Measurements from ENCODE around the gene GATA3. TPM values are rescaled to one million over a fixed set of nuclear protein-coding genes. Genes with fewer than 3 reads are reported as not detected.

The GATA3 gene
- polyA plus RNA-seq, 1 donor, result 82.7 TPM

DNA sequence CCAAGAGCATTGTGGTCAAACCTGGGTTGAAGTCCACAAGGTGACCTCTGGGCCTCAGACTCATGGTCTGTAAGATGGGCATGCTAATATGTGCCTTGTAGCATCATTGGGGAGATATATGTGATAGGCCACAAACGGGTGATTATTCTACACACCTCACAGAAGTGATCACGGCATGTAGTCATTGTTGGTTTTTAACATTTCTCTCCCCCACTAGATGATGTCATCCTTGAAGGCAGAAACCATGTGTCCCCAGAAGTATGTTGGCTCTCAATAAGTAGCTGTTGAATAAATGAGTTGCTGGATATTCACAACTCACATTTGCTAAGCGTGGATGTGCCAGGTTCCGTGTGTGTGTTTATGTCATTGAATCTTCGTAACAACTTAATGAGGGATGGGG lies 42.4 kb downstream of the GATA3 start:
- no peak for DNase-seq

DNA sequence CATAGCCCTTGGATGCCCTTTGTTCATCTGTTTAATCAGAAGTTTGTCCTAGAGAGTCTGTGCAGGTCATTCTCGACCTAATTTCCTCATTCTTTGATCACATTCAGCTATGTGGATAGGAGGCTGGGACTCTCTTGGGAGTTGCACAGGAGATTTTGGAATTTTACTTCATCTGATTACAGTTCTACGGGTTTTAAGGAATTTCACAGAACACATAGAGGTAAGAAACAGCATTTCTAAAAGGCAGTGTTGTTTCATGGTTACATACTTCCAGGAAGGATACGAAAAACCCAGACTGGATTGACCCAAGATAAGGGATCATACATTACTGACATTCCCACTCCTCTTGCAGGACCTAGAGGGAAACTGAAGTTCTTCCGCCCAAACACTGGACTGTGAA lies 45.9 kb downstream of the GATA3 start:
- DNase-seq, result no peak

DNA sequence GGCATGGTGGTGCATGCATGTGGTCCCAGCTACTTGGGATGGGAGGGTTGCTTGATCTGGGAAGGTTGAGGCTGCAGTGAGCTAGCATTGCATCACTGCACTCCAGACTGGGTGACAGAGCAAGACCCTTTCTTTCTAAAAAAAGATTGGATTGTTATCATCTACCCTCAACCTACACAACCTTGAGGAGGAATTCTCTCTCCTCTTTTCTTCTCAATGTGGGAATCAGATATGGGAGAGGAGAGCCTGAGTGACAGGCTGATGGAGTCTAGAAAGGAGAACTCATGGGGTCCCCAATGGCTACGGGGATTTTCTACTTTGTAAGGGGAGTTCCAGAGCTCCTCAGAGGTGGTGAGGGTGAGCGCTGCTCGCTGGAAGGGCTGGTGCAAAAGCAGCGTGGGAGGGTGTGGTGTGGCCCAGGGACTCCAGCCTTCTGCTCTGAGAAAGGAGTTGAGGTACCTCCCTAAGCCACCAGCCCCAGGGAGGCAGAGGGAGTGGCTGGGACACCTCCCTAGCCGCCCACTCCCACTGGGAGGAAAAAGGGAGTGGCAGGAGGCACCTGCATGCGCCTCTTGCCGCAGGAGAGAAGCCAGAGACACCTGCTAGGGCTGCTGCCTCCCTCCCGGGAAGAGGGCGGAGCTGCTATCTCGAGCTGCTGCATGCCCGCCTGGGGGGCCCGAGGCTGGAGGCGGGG lies 48.4 kb downstream of the GATA3 start:
- DNase-seq, result no peak

DNA sequence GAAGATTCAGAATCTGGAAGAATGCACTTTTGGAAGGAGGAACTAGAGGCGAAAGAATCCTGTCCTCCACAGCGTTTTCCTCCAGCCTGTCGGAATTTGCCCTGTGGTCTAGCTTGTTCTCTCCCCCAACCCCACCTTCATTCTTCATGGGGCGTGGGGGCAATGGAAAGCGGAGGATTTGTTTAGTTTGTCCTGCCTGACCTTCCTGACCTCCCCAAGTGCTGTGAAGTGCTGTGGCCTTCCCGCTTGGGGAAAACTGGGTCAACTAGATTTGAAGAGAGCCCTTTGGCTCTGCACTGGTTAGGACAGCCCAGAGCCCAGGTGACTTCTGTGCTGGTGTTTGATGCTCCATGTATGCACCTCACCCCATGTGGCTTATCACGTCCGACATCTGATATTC lies 49.1 kb downstream of the GATA3 start:
- no peak for DNase-seq

DNA sequence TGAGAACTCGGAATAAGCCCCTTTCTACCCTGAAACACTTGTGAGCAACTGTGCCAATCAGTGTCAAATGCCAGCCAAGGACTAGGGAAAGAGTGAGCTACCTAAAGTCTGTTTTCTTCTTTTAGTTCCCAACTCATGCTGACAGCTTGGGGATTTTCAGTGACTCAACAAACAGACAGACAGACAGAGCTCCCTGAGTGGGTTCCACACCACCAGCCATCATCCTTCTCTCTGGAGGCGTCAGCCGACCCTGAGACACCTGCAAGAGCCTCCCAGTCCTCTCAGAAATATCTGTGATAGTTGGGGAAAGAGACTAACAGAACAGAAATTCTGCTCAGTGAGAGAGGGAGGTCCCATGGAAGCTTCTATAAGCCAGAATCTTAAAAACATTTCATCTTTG lies 49.5 kb downstream of the GATA3 start:
- DNase-seq, result no peak

DNA sequence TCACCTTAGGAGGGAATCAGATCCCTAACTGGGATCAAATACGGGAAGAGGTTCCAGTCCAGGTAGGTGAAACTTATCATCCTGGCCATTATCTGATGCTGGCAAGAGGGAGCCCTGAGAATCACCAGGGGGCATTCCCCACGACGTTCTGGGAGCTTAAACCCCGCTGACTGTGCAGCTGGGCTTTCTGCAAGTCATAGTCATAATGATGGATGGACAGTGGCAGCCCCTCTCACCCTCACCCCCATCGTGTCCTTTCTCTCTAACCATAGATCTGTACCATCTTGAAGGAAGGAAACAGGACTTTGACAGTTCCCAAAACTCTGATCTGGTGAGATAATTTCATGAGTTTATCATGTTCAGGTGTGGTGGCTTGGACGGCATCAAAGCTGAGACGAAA lies 50.2 kb downstream of the GATA3 start:
- no peak for DNase-seq

DNA sequence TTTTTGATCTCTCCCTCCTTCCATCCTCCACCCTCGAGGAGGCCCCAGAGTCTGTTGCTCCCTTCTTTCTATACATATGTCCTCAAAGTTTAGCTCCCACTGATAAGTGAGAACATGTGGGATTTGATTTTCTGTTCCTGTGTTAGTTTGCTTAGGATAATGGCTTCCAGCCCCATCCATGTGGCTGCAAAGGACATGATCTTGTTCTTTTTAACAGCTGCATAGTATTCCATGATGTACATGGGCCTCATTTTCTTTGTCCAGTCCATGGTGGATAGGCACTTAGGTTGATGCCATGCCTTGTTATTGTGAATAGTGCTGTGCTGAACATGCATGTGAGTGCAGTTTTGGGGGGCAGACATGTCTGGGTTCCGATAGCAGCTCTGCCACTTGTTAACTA lies 51.4 kb downstream of the GATA3 start:
- DNase-seq, result no peak

- no peak for DNase-seq
Observed at GRCh38 chr10:8112230-8112905, 57.9 kb downstream of the GATA3 start.

DNA sequence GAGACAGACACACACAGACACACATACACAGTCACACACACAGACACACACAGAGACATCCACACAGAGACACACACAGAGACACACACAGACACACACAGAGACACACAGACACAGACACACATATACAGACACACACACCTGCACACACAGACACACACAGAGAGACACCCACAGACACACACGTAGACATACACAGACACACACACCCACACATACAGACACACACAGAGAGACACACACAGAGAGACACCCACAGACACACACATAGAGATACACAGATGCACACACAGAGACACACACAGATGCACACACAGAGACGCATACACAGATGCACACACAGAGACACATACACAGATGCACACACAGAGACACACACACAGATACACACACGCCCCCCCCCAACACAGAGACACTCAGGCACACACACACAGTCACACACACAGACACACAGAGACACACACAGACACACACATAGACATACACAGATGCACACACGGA lies 58.5 kb downstream of the GATA3 start:
- no peak for DNase-seq

DNA sequence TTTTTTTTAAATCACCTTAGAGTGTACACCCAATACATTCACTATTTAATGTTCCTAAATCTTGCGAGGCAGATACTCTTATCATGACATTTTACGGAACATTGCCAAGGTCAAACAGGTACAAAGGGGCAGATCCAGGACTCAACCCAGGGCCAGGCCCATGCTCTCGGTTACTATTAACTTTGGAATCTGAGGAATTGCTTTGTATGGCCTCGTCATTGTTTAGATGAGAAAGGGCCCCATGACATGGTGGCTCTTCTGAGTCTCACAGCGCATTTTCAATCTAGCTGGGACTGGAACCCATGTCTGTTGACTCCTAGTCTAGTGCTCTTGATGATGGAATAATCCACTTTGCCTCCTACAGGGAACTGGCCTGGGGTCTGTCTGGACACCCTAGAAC lies 59.1 kb downstream of the GATA3 start:
- DNase-seq, result no peak

DNA sequence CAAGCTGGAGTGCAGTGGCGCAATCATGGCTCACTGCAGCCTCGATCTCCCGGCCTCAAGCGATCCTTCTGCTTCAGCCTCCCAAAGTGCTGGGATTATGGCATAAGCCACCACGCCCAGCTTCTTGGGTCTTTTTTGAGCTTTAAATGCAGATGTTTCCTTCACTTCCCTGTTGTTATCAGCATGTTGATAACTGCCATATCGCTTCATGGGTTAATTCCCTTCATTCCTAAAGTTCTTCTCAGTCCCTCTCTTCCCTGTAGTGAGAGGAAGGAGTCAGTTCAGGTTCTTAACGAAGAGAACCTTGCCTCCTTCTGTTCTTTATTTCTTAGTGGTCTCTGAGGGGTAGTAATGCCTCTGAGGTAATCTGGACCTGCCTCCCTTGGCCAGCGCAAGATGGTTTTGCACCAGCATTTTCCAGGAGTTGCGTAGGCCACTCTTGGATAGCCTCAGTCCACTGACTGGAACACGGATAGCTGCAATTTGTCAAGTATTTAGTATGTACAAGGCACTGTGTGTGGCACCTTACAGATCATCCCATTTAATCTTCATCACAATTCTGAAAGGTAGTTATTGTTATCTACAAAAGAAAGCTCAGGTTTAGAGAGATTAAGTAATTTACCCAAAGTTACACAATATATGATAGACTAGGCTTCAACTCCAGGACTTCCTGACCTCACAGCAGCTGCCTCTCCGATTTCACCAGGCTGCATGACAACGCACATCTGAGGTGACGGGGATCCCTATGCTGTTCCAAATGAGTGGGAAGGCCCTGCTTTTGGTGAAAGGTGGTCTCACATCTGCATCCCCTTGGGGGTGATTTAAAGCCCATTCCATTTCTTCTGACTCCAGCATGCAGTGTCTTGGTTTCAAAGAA lies 60.5 kb downstream of the GATA3 start:
- no peak for DNase-seq

GRCh38 chr10:8115618-8115980 lies 61.1 kb downstream of the GATA3 start:
- no peak for DNase-seq

GRCh38 chr10:8116474-8116873 lies 62.0 kb downstream of the GATA3 start:
- DNase-seq, result no peak

DNA sequence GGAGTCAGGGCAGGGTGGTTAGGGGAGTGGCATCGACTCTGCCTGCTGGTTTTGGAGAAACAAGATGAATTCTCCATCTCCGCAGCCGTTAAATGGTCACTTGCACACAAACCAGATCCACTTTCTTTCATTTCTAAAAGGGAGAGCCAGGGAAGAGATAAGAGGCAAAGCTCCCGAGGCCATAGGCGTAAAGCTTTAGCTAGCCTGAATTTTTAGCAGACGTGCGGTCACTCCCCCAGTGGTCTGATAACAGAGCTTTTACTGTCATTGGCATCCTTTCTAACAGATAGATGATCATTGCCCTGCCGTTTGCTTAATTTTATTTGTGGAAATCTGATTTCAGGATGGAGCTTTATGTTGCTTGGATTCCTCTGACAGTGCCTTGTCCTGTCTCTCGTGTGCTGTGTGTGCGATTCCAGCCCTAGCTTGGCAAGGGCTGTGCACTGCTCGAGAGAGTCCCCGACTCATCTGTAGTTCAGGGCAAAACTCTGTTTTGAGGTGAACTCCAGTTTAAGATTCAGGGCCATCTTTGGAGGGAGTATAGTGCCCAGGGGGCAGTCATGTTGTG lies 62.5 kb downstream of the GATA3 start:
- no peak for DNase-seq

GRCh38 chr10:8121201-8121890 lies 66.9 kb downstream of the GATA3 start:
- DNase-seq, result no peak

DNA sequence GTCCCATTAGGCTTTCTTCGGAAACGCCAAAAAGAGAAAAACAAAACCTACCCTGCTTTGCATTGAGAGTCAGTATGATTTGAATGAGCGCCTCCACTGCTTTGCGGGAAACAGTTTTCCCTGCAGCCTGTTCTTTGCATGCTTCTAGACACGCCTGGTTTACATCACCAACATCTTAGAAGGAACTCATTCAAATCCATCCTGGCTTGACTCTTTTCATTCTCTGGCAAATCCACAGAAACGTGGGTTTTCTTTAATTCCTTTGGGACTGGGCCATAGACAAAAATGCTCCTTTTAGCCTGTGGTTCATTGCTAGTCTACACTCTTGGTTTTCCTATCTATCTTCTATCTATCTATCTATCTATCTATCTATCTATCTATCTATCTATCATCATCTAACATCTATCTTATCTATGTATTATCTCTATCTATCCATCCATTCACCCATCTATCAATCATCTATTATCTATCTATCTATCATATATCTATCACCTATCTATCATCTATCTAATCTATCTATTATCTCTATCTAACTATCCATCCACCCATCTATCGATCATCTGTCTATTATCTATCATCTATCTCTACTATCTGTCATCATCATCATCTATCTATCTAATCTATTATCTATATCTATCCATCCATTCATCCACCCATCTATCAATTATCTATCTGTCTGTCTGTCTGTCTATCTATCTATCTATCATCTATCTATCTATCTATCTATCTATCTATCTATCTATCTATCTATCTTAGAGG lies 68.3 kb downstream of the GATA3 start:
- no peak for DNase-seq

DNA sequence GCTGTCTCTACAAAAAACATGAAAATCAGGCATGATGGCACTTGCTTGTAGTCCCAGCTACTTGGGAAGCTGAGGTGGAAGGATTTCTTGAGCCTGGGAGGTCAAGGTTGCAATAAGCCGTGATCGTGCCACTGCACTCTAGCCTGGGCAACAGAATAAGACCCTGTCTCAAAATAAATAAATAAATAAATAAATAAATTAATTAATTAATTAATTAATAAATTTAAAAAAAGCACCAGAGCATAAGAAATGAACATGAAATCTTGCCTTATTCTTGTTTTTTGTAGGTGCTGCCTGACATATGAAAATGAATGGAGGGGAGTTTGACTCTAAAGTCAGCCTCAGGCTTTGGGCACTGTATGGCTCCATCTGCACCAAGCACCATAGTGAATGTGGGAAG lies 69.9 kb downstream of the GATA3 start:
- no peak for DNase-seq

Measured in left kidney (tissue), 2 donors.